Mesendoderm (in vitro differentiated cells): ENCODE data around the gene PIEZO1.

Experiments used
- DNase-seq: peaks from one replicate; pipeline ENCODE4 v3.0.0; 2013
- H2AK5ac ChIP-seq: 2 replicates; pipeline ENCODE4 v1.6.1; 2013; ENCODE audit warnings: low read length, inconsistent platforms
- H2BK120ac ChIP-seq: 2 replicates; pipeline ENCODE4 v1.6.1; 2013; ENCODE audit warnings: low read depth, mild to moderate bottlenecking, low read length, moderate library complexity, mixed read lengths
- H2BK15ac ChIP-seq: replicated peaks from 2 replicates; pipeline ENCODE4 v1.6.1; 2013; ENCODE audit warnings: low read depth, mild to moderate bottlenecking, moderate library complexity
- H2BK5ac ChIP-seq: 2 replicates; pipeline ENCODE4 v1.6.1; 2013; ENCODE audit warnings: low read length, inconsistent platforms
- H3K18ac ChIP-seq: 2 replicates; pipeline ENCODE4 v1.6.1; 2013; ENCODE audit warnings: mild to moderate bottlenecking, low read length, mixed read lengths
- H3K23ac ChIP-seq: one replicate; pipeline ENCODE4 v1.6.1; 2013; ENCODE audit warnings: low read length
- H3K27ac ChIP-seq: 2 replicates; pipeline ENCODE4 v1.5.1; 2013; ENCODE audit warnings: low read depth, mild to moderate bottlenecking, inconsistent platforms, low read length, moderate library complexity
- H3K27me3 ChIP-seq: 2 replicates; pipeline ENCODE4 v1.6.1; 2013; ENCODE audit warnings: low read length, control low read depth, mild to moderate bottlenecking, inconsistent platforms; ENCODE audit not compliant: insufficient read depth, poor library complexity
- H3K36me3 ChIP-seq: 2 replicates; pipeline ENCODE4 v1.6.1; 2013; ENCODE audit warnings: low read length, inconsistent platforms; ENCODE audit not compliant: control insufficient read depth, insufficient read depth
- H3K4ac ChIP-seq: one replicate; pipeline ENCODE4 v1.6.1; 2013; ENCODE audit warnings: low read depth, mild to moderate bottlenecking, low read length, moderate library complexity
- H3K4me1 ChIP-seq: 2 replicates; pipeline ENCODE4 v1.6.1; 2013; ENCODE audit warnings: low read depth, low read length, inconsistent platforms; ENCODE audit not compliant: control insufficient read depth
- H3K4me2 ChIP-seq: 2 replicates; pipeline ENCODE4 v1.6.1; 2013; ENCODE audit warnings: low read length
- H3K4me3 ChIP-seq: 2 replicates; pipeline ENCODE4 v1.5.1; 2013; ENCODE audit warnings: mild to moderate bottlenecking, low read length
- H3K56ac ChIP-seq: one replicate; pipeline ENCODE4 v1.6.1; 2013; ENCODE audit warnings: low read length
- H3K79me1 ChIP-seq: 2 replicates; pipeline ENCODE4 v1.6.1; 2013; ENCODE audit warnings: low read length, inconsistent platforms
- H3K79me2 ChIP-seq: 2 replicates; pipeline ENCODE4 v1.6.1; 2013; ENCODE audit warnings: mild to moderate bottlenecking, low read length; ENCODE audit not compliant: control insufficient read depth, insufficient read depth
- H3K9ac ChIP-seq: 2 replicates; pipeline ENCODE4 v1.6.1; 2013; ENCODE audit warnings: low read length, inconsistent platforms
- H4K5ac ChIP-seq: one replicate; pipeline ENCODE4 v1.6.1; 2013; ENCODE audit warnings: low read length
- H4K8ac ChIP-seq: one replicate; pipeline ENCODE4 v1.6.1; 2013; ENCODE audit warnings: low read depth, mild to moderate bottlenecking, control low read depth, low read length, moderate library complexity
- WGBS: extraction: QIAGEN DNeasy Blood & Tissue Kit; methylation state at CpG from one replicate; pipeline ENCODE4 v1.1.7; 2013; ENCODE audit warnings: low lambda C conversion rate, missing lambda C conversion rate; ENCODE audit not compliant: insufficient coverage; ENCODE audit errors: extremely low coverage; 5-methylcytosine and 5-hydroxymethylcytosine counted together

PIEZO1 gene

DNA sequence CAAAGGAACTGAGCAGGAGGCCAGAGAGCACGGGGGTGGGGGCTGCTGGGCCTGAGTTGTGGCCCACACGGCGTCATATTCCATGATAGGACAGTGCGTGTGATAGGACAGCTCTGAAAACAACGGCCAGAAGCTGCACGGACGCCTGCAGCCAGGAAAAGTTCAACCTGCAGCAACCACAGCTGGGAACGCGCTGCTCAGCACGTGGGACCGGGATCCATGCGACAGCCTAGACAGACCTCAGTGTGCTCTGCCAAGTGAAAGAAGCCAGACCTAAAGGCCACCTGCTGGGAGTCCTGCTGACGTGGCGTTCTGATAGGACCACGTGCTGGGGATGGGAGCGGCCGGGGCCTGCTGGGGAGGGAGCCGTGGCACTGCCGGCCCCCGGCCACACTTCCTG is 57.1 kb downstream of the PIEZO1 start:
- Histone ChIP-seq H4K8ac (no peak overlapping the region), H3K27me3 (no peaks in the 10 kb centered on the region), H4K5ac (no peak overlapping the region), H3K4me2 (no peak overlapping the region), H2BK120ac (no peak overlapping the region), H3K9ac (no peak overlapping the region), H3K79me1 (no peaks in the 10 kb centered on the region), H2BK5ac (no peak overlapping the region), H3K79me2 (no peaks in the 10 kb centered on the region), H3K27ac (no peak overlapping the region), H3K36me3 (no peaks in the 10 kb centered on the region), H3K4me1 (no peaks in the 10 kb centered on the region), H3K4me3 (no peak overlapping the region), H2AK5ac (no peak overlapping the region), H3K4ac (no peak overlapping the region), H3K18ac (no peak overlapping the region), H3K56ac (no peak overlapping the region), H3K23ac (no peak overlapping the region), H2BK15ac (no peak overlapping the region)
- DNase-seq, result no peak
- no CpG with 5 or more reads among the region's 20 CpGs for WGBS

GRCh38 chr16:88726981-88727380 is 58.0 kb downstream of the PIEZO1 start:
- Histone ChIP-seq H3K79me1 (no peaks in the 10 kb centered on the region), H2BK15ac (no peak overlapping the region), H3K4me2 (no peak overlapping the region), H2BK5ac (no peak overlapping the region), H3K4ac (no peak overlapping the region), H3K27ac (no peak overlapping the region), H3K23ac (no peak overlapping the region), H3K56ac (no peak overlapping the region), H3K9ac (no peak overlapping the region), H2BK120ac (no peak overlapping the region), H3K4me3 (no peak overlapping the region), H4K5ac (no peak overlapping the region), H3K27me3 (no peaks in the 10 kb centered on the region), H3K36me3 (no peaks in the 10 kb centered on the region), H3K4me1 (no peaks in the 10 kb centered on the region), H4K8ac (no peak overlapping the region), H3K79me2 (no peaks in the 10 kb centered on the region), H3K18ac (no peak overlapping the region), H2AK5ac (no peak overlapping the region)
- DNase-seq, result no peak
- no CpG with 5 or more reads among the region's 28 CpGs for WGBS

GRCh38 chr16:88726408-88726749 is 58.6 kb downstream of the PIEZO1 start:
- H3K79me2 ChIP-seq, result no peaks in the 10 kb centered on the region
- WGBS, result no CpG with 5 or more reads among the region's 17 CpGs
- H3K23ac ChIP-seq, result no peak overlapping the region
- no peak overlapping the region for H4K5ac ChIP-seq
- H3K79me1 ChIP-seq, result no peaks in the 10 kb centered on the region
- no peak overlapping the region for H3K4me3 ChIP-seq
- no peak overlapping the region for H3K4ac ChIP-seq
- H2BK120ac ChIP-seq, result no peak overlapping the region
- no peaks in the 10 kb centered on the region for H3K27me3 ChIP-seq
- H4K8ac ChIP-seq, result no peak overlapping the region
- H3K4me2 ChIP-seq, result no peak overlapping the region
- H2BK15ac ChIP-seq, result no peak overlapping the region
- no peak overlapping the region for H2AK5ac ChIP-seq
- no peak overlapping the region for H3K18ac ChIP-seq
- no peak overlapping the region for H3K56ac ChIP-seq
- H3K36me3 ChIP-seq, result no peaks in the 10 kb centered on the region
- H2BK5ac ChIP-seq, result no peak overlapping the region
- no peak for DNase-seq
- H3K4me1 ChIP-seq, result no peaks in the 10 kb centered on the region
- no peak overlapping the region for H3K27ac ChIP-seq
- no peak overlapping the region for H3K9ac ChIP-seq

DNA sequence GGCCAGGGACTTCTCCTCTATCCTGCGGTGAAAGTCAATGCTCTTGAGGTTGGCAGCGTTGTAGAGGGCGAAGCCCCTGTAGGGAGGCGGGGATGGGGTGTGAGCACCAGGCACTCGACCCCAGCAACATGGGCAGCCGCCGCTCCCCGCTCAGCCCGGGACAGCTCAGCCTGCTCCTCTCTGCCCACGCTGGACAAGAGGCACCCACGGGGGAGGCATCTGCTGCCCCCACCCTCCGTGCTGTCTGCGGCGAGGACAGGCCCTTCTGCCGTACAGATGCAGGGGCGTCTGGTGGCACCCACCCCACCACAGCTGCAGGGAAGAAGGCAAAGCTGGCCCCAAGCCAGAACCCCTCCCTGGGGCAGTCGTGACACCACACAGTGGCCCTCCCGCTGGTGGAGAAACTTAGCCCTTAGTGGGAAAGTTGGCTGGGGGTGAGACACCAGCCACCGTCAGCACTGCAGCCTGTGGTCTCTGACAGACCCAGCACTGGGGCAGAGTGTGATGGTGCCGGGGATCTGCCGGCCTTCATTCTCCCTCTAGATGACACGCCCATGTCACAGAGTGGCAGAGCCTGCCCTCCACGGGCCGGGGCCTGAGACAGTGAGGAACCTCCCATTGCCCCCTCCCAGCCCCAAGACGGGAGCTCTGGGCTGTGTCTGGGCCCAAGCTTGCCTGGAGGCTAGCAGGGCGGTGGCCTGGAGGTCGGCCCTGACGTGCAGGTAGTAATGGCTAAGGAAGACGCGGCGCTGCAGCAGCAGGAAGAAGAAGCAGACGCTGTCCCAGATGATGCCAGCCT is 59.2 kb downstream of the PIEZO1 start:
- Histone ChIP-seq H3K56ac (no peak overlapping the region), H2BK5ac (no peak overlapping the region)
- no CpG with 5 or more reads among the region's 32 CpGs for WGBS

DNA sequence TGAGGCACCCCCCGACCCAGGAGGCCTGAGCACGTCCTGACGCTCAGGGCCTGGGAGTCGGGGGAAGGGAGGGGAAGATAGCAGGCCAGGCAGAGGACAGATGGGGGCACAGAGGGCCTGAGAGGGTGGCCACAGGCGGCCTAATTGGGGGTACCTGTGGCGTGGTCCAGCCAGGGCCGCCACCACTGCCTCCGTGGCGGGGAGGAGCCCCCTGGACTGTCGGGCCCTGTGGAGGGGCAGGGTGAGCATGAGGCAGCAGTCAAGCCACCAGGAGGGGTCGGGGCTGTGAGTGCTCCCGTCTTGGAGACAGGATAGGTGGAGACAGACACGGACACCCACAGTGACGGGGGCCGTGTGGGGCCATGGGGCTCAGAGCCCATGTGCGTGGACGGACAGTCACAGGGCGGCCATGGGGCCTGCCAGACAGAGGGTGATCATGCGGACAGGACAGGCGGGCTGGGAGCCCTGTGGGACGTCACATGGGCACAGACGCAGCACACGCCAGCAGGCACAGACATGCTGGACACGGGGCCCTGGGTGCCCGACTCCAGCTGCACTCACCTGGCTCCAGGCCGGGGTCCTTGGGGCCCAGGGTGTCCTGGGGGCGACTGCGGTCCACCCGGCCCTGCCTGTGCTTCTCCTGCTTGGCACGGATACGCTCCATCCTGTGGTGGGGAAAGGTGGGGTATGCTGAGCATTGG is 60.0 kb downstream of the PIEZO1 start:
- Histone ChIP-seq H3K23ac (no peak overlapping the region), H3K4me2 (no peak overlapping the region), H2AK5ac (no peak overlapping the region), H3K79me1 (no peaks in the 10 kb centered on the region), H3K4me1 (no peaks in the 10 kb centered on the region), H3K4me3 (no peak overlapping the region), H4K5ac (no peak overlapping the region), H3K4ac (no peak overlapping the region), H2BK5ac (no peak overlapping the region), H2BK15ac (no peak overlapping the region), H3K79me2 (no peaks in the 10 kb centered on the region), H3K27ac (no peak overlapping the region), H3K9ac (no peak overlapping the region), H3K18ac (no peak overlapping the region), H3K56ac (no peak overlapping the region), H2BK120ac (no peak overlapping the region), H3K36me3 (peaks cover 1% of the 10 kb centered on the region), H3K27me3 (no peaks in the 10 kb centered on the region), H4K8ac (no peak overlapping the region)
- no CpG with 5 or more reads among the region's 31 CpGs for WGBS
- no peak for DNase-seq

More for the DNA sequence above, 59.2 kb downstream of the PIEZO1 start:
- Histone ChIP-seq H3K27ac (no peak overlapping the region), H3K4me3 (no peak overlapping the region), H2BK120ac (no peak overlapping the region), H3K18ac (no peak overlapping the region), H3K9ac (no peak overlapping the region), H3K27me3 (no peaks in the 10 kb centered on the region), H2BK15ac (no peak overlapping the region), H3K36me3 (no peaks in the 10 kb centered on the region), H4K5ac (no peak overlapping the region), H4K8ac (no peak overlapping the region), H3K4me2 (no peak overlapping the region), H3K4ac (no peak overlapping the region), H3K79me1 (no peaks in the 10 kb centered on the region), H3K79me2 (no peaks in the 10 kb centered on the region), H3K4me1 (no peaks in the 10 kb centered on the region), H3K23ac (no peak overlapping the region), H2AK5ac (no peak overlapping the region)
- no peak for DNase-seq
